NOMO-1 treated with dmso at 0.1 percent for 144 hours (cell line): ENCODE data around the gene ADGRD2.

Experiments
- DNase-seq: peaks from one replicate; lab custom pipeline; 2025; ENCODE audit not compliant: unreplicated experiment; lab: John Stamatoyannopoulos, UW

ADGRD2 gene

DNA sequence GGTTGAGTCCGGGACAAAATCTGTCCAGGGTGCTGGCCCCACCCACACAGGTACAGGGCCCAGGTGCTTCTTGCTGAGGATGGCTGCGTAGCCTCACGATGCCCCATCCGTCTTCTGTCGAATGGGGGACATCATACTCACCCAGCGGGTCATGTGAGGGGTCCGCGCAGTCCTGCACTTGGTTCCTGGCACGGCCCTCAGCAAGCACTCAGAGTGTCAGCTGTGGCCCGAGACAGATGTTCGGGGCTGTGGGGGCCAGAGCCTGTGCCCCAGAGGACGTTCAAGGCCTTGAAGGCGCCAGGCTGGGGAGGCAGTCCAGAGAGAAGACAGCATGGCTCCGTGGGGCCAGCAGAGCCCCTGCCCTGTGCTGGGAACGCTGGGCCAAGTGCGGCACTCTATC lies 29.1 kb downstream of the ADGRD2 start:
- no peak for DNase-seq

GRCh38 chr9:124479947-124480620 lies 29.8 kb downstream of the ADGRD2 start:
- no peak for DNase-seq

- DNase-seq: peak; percentile 56
These were observed 30.4 kb downstream of the ADGRD2 start for GRCh38 chr9:124480621-124480981.

GRCh38 chr9:124481115-124481514 lies 30.9 kb downstream of the ADGRD2 start:
- peak; percentile 4 for DNase-seq

DNA sequence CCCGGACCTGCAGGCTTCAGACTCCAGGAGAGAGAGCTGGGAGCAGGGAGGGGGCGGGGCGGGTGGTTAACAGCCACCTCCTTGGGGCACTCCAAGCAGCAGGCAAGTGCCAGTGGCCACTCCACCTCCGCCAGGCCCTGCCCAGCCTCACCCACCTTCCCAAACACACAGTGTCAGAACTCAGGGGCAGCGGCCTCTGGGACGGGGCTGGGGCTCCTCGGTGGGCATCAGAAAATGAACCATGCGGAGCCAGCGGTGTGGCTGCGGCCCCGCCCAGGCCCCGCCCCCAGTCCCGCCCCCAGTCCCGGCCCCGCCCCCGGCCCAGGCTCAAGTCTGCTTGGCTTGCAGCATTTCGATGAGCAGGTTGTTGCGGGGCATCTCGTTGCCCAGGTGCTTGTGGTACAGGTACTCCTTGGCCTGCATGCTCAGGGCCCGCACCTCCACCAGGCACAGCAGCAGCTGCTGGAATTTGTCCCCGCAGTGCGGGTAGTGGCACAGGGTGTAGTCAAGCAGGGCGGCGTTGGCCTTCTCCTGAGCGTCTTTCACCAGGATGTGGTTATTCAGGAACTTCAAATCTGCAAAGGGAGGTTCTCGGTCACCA lies 32.3 kb downstream of the ADGRD2 start:
- DNase-seq: no peak

DNA sequence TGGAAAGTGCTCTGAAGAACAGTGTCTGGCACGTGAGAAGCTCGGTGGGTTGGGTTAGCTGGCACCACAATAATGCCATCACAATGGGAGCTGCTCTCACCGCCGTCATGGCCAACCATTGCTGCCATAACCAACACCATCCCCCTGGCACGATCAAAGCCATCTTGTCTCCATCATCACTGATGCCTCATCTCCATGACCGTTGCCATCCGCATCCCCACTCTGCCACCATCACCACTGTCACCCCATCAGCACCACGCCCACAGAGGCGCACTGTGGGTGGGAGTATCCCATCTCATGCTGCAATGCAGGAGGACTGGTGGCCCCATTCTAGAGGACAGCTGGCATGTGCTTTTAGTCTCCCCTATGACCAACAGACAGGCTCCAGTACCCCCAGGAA lies 33.2 kb downstream of the ADGRD2 start:
- no peak for DNase-seq

- DNase-seq: no peak
These were observed 35.0 kb downstream of the ADGRD2 start for GRCh38 chr9:124485201-124485600.

- no peak for DNase-seq
These were observed 35.7 kb downstream of the ADGRD2 start for GRCh38 chr9:124485936-124486335.

DNA sequence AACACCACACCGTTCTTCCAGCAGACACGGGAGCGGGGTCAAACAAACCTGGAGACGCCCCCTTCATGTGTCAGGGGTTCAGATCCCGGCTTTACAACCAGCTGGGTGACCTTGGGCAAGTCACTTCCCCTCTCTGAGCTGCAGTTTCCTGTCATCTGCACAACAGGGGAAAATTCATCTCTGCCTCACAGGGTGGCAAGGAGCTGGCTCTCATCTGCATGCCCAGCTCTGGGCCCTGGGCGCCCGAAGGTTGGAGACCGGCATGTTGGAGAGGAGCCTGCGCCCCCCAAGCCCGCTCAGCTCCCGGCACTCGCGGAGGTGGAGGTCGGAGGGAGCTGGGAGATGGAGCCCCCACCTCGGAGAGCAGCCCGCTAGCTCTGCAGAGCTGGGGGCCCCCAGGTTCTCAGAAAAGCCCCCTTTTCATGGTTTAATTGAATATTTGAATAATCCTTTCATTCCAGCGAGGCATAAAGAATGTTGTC lies 36.6 kb downstream of the ADGRD2 start:
- DNase-seq: no peak

DNA sequence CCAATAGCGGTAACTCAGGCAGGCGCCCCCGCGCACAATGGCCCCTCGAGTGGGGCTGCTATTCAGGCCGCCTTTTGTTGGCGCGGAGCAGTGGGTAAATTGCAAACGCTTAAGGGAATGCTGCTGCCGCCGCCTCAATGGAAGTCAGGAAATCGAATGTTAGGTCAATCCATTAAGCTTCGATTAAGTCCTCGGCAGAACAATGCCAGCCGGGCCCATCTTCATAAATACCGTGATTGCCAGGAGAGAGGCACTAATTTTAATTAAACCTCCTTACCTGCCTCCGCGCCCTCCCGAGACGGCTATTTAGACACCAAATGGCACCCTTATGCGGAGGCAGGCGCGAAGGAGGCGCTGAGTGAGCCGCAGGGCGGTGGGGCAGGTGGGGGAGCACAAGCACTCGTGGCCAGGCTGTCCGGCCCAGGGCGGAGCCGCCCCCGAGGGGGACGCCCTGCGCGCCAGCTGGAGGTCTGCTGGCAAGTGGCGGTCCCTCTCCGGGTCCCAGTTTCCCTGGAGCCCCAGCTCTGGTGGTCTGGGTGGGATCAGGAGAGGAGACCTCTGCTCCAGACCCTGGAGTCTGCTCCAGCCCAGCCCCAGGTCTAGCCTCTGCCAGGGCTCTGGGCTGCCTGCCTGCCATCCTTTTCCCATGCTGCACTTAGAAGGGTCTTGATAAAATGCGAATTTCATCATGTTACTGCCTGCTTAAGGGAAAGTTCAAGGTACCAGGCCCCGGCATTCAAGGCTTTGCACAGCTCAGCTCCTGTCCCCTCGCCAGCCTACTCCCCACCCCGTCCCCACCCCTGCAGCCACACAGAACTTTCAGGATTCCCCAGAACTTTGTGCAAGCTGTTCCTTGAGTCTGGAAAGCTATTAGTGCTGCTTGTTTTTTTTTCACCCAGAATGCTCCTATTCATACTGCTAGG lies 37.3 kb downstream of the ADGRD2 start:
- DNase-seq: no peak

DNA sequence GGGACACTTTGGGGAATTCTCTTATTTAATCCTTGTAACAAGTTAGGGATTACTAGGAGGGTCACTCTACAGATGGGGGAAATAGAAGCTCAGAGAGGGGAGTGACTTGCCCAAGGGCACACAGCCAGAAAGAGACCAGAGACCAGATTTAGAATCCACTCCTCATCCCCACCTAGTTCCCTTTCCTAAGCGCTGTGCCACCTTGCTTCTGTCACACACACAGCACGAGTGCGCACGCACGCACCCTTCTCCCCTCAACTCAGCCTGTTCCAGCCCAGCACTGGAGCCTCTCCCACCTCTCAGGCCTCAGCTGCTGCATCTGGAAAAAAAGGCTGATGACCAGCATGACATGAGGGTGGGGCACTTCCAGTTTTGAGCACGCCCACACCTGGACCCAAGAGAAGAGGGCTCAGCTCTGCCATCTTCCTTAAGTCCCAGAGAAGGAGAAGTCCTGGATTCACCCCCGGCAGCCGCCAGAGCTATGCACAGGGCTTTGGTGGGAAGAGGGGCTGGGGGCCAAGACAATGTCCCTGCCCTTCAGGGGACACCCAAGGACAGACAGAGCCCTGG lies 38.5 kb downstream of the ADGRD2 start:
- DNase-seq: no peak

DNA sequence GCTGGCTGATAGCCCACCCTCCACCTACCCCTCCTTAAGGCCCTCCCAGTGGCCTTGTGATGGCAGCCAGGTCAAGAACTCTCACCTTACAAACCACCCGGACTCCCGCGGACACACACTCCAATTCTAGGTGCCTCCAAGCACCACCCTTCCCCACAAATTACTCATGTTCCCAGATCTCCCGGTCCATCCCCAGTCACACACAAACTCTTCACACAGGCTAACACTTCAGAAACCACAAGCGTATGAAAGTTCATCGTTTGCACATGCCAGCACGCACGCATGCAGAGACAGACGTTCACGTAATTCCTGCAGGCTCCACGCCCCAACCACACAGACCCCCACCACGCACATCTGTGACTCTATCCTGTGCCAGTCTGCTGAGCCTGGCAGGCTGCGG lies 39.0 kb downstream of the ADGRD2 start:
- DNase-seq: no peak

DNA sequence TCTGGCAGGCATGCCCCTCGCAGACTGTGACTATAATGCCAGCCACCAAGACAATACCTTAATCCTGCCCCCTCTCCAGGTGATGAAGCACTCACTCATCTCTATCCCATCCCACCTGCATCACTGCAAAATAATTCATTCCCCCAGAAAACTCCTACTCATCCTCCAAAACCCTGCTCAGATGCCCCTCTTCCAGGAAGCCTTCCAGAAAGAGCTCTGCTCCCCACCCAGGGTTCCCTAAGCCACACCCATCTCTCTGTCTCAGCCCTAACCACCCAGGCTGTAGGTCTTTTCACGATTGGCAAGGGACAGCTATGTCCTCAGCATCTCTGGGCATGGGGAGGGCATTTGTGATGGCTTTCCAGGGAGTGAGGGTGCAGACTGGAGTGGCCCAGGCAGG lies 39.8 kb downstream of the ADGRD2 start:
- no peak for DNase-seq

DNA sequence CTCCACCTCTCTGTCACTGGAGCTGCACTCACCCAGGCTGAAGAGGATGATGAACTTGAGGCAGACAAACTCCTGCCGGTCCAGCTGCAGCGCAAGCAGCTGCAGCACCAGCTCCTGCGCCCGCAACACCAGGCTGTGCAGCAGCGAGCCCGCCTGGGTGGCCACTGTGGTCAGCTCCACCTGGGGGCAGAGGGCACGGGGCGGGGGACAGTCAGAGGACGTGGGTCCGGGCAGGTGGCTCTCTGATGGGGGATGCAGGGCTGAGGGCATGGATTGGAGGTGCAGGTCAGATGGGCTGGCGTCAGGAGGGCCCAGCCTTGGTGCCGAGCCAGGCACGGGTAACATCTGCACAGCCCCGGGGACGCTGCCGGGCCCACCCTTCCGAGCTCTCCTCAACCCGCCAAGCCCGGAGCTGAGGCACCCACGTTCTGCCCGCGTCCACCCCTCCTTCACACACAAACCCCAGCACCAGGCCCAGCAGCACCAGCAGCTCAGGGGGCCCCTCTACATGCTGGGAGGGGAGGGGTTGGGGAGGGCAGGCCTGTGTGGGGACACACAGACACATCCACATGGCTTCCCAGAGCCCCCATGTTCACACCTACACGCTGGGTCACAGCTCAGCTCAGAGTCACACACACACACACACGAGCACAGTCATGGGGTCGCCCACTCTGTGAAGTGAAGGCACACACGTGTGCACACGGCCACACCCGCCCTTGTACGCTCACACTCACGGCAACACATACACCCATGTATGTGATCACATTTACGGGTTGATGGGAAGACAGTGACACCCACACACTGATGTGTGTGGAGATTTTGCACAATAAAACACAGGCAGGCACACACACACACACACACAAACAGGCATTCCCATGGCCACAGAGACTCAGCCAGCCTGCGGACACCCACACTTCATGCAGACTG lies 41.1 kb downstream of the ADGRD2 start:
- no peak for DNase-seq

- DNase-seq: no peak
These were observed 42.6 kb downstream of the ADGRD2 start for GRCh38 chr9:124492818-124493217.

DNA sequence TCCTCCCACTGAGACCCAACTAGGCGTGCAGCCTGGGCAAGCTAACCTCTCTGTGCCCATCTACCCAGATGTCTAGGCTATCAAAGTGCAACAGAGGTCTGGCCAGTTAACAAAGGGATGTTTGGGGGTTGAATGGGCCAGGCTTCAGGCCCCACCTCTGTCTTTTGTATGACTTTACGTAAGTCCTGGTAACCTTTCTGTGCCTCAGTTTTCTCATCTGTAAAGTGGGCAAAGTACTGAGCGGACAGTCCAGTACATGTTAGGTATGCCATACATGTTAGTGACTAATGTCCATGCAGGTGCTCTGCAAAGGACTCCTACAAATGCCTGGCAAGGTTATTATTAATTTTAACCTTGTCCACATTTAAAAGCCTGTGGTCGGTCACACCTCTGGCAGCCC lies 43.0 kb downstream of the ADGRD2 start:
- DNase-seq: no peak

GRCh38 chr9:124493794-124494479 lies 43.7 kb downstream of the ADGRD2 start:
- DNase-seq: no peak

DNA sequence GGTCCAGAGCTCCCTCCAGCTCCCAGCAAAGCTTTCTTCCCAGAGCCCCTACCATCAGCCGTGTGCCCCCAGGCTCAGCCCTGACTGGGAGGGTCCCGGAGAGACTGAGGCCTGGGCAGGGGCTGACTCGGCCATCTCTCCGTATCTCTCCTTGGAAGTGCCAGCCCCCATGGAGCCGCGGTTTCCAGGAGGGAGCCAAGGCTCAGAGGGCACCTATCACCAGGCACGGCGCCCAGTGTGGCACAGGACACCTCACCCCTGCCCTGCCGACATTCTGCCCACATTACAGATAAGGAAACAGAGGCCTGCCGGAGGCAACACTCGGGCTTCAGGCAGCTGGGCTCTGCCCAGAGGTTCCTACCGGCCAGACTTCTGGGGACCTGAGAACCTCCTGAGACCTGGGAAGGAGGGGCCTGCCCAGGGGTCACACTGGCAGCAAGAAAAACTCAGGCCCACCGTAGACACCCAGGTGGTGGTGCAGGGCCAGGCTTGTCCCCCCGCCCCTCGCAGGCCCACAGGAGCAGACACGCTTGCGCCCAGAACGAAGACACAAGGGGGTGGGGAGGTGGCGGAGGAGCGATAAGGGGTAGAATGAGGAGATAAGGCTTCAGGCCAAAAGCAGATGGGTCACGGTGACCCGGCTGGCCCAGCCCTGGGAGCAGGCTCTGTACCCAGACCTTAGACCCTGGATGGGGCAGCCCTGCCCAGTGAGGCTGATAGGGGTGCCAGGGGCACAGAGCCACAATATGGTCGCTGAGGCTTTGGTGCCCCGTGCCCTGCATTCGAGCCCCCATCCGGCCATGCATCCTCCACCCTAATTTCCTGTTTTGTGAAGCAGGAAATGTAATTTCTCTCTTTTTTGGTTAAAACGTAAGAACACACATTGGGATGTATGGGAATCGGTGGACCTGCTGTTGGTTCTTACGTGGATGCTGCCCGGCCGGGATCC lies 45.1 kb downstream of the ADGRD2 start:
- no peak for DNase-seq

DNA sequence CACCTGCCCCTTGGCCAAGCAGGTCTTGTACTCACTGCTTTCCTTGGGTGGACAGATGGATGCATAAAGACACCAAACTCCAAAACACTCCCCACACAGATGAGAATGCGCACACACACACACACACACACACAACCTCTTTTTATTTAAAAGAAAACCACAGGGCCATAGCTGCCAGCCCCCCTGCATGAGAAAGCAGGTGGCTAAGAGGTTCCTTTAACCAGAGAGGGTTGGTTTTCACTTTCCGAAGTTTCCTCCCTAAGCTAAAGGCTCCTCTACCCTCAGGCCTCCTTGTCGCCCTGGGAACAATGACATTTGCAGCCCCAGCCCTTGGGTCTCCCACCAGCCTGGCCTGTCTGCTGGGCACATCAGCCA lies 45.8 kb downstream of the ADGRD2 start:
- DNase-seq: no peak
